DND-41 (cell line): ENCODE results near the gene VKORC1.

Source experiments
- ATAC-seq: fragments of 200-7000 bp; cut with Tn5 transposase; 3 replicates; pipeline ENCODE4 v1.9.1; 2021; ENCODE audit warnings: low read depth; ENCODE audit not compliant: insufficient read depth
- DNase-seq: peaks from one replicate; pipeline ENCODE4 v3.0.0-alpha.2; 2020
- H2AFZ ChIP-seq: 2 replicates; pipeline ENCODE4 v1.6.0; 2012; ENCODE audit warnings: low read depth, low read length
- H3K27ac ChIP-seq: 2 replicates; pipeline ENCODE4 v1.5.1; 2012; ENCODE audit warnings: low read length, inconsistent platforms
- H3K27me3 ChIP-seq: fragments of 200-600 bp; sonication (generic); 2 replicates; pipeline ENCODE4 v1.6.0; 2012; ENCODE audit warnings: low read length, mild to moderate bottlenecking, inconsistent platforms; ENCODE audit not compliant: insufficient read depth, poor library complexity
- H3K36me3 ChIP-seq: 2 replicates; pipeline ENCODE4 v1.5.1; 2012; ENCODE audit warnings: low read length, inconsistent platforms; ENCODE audit not compliant: insufficient read depth
- H3K4me1 ChIP-seq: 2 replicates; pipeline ENCODE4 v1.5.1; 2012; ENCODE audit warnings: mild to moderate bottlenecking, low read length; ENCODE audit not compliant: insufficient read depth
- H3K4me2 ChIP-seq: 2 replicates; pipeline ENCODE4 v1.6.0; 2012; ENCODE audit warnings: mild to moderate bottlenecking, moderate library complexity, low read length, inconsistent platforms; ENCODE audit not compliant: insufficient read depth
- H3K4me3 ChIP-seq, 2 experiments: fragments of 200-600 bp in 1 of 2; shearing (Covaris generic) in 1 of 2; 2 replicates each; pipeline ENCODE4 v1.5.1; 2012 to 2016; ENCODE audit warnings: inconsistent platforms in 2 of 2, low read length in 2 of 2, mild to moderate bottlenecking in 2 of 2, low read depth in 1 of 2, moderate library complexity in 1 of 2
- H3K79me2 ChIP-seq: 2 replicates; pipeline ENCODE4 v1.6.0; 2012; ENCODE audit warnings: low read length, inconsistent platforms; ENCODE audit not compliant: insufficient read depth
- H3K9ac ChIP-seq: 2 replicates; pipeline ENCODE4 v1.6.0; 2012; ENCODE audit warnings: low read depth, mild to moderate bottlenecking, inconsistent platforms, low read length, moderate library complexity
- H3K9me3 ChIP-seq: 2 replicates; pipeline ENCODE4 v1.5.1; 2012; ENCODE audit warnings: low read length, moderate library complexity, mild to moderate bottlenecking, inconsistent platforms; ENCODE audit not compliant: insufficient read depth, severe bottlenecking
- H4K20me1 ChIP-seq: 2 replicates; pipeline ENCODE4 v1.6.0; 2012; ENCODE audit warnings: low read length; ENCODE audit not compliant: insufficient read depth
- CTCF ChIP-seq: IDR thresholded peaks from 2 replicates; pipeline ENCODE4 v1.5.1; 2012; ENCODE audit warnings: borderline replicate concordance, low read length, moderate library complexity, mild to moderate bottlenecking; ENCODE audit not compliant: poor library complexity, severe bottlenecking; ENCODE audit errors: extremely low read depth
- EZH2 ChIP-seq: IDR thresholded peaks from 3 replicates; pipeline ENCODE4 v1.6.1; 2012; ENCODE audit warnings: borderline replicate concordance, low read depth, mild to moderate bottlenecking, moderate library complexity, low read length, inconsistent platforms; ENCODE audit not compliant: severe bottlenecking

The VKORC1 gene

DNA sequence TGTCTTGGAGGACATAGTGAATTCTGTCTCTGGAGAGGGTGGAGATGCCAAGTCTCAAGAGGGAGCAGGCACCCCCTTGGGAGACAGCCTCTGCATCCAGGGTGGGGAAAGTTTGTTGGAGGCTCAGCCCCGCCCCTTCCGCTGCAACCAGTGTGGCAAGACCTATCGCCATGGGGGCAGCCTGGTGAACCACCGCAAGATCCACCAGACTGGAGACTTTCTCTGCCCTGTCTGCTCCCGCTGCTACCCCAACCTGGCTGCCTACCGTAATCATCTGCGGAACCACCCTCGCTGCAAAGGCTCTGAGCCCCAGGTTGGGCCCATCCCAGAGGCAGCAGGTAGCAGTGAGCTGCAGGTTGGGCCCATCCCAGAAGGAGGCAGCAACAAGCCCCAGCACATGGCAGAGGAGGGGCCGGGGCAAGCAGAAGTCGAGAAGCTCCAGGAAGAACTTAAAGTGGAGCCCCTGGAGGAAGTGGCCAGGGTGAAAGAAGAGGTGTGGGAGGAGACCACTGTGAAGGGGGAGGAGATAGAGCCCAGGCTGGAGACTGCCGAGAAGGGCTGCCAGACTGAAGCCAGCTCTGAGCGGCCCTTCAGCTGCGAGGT lies 15.2 kb downstream of the VKORC1 start:
- peaks cover 26% of the 10 kb centered on the region for H3K4me1 ChIP-seq
- no peak overlapping the region for H2AFZ ChIP-seq
- peaks cover 72% of the 10 kb centered on the region for H4K20me1 ChIP-seq
- no peak for ATAC-seq
- no peak for TF ChIP-seq CTCF
- TF ChIP-seq EZH2: no peak
- H3K9ac ChIP-seq: no peak overlapping the region
- H3K27ac ChIP-seq: no peak overlapping the region
- DNase-seq: no peak
- peaks cover 87% of the 10 kb centered on the region for H3K36me3 ChIP-seq
- no peak overlapping the region for H3K4me2 ChIP-seq
- no peaks in the 10 kb centered on the region for H3K27me3 ChIP-seq
- H3K9me3 ChIP-seq: no peaks in the 10 kb centered on the region
- peaks cover 78% of the 10 kb centered on the region for H3K79me2 ChIP-seq
- H3K4me3 ChIP-seq: no peak overlapping the region

- Histone ChIP-seq H3K36me3 (peaks cover 80% of the 10 kb centered on the region), H3K9ac (no peak overlapping the region), H3K4me1 (peaks cover 26% of the 10 kb centered on the region), H3K9me3 (no peaks in the 10 kb centered on the region), H3K4me2 (no peak overlapping the region), H3K27me3 (no peaks in the 10 kb centered on the region), H3K4me3 (no peak overlapping the region), H3K27ac (no peak overlapping the region), H3K79me2 (peaks cover 80% of the 10 kb centered on the region), H2AFZ (no peak overlapping the region), H4K20me1 (peaks cover 72% of the 10 kb centered on the region)
- DNase-seq (no peak), ATAC-seq (no peak)
- TF ChIP-seq EZH2 (no peak), CTCF (no peak)
Measured at GRCh38 chr16:31078597-31079341, 15.8 kb downstream of the VKORC1 start.

- Histone ChIP-seq H4K20me1 (peaks cover 72% of the 10 kb centered on the region), H2AFZ (no peak overlapping the region), H3K27me3 (no peaks in the 10 kb centered on the region), H3K4me1 (peaks cover 26% of the 10 kb centered on the region), H3K4me3 (no peak overlapping the region), H3K9me3 (no peaks in the 10 kb centered on the region), H3K27ac (no peak overlapping the region), H3K79me2 (peaks cover 87% of the 10 kb centered on the region), H3K36me3 (peaks cover 72% of the 10 kb centered on the region), H3K4me2 (no peak overlapping the region), H3K9ac (no peak overlapping the region)
- DNase-seq (no peak), ATAC-seq (no peak)
- no peak for TF ChIP-seq EZH2
- peak; percentile 10 for TF ChIP-seq CTCF
Measured at GRCh38 chr16:31077592-31078396, 16.8 kb downstream of the VKORC1 start.
